Activated CD8-positive, alpha-beta memory T cell treated with anti-CD3 and anti-CD28 coated beads, Interleukin-2, amount 50 U/mL, for 4 hours (primary cell): ENCODE measurements around the gene SUMF2.
"Not testable (repeated sequence)": the region's sequence is repeated elsewhere in the genome, so short reads cannot be mapped to it uniquely, and the experiment has no call there.

Experiments
- DNase-seq: peaks from one replicate; pipeline ENCODE4 v3.0.0-alpha.2; 2020

The SUMF2 gene

GRCh38 chr7:56063882-56064625 is at the start of gene SUMF2:
TSS of gene SUMF2 (plus strand) at chr7:56064286. CDS start at chr7:56064312, 26 bp downstream.
- DNase-seq, result peak; percentile 88

DNA sequence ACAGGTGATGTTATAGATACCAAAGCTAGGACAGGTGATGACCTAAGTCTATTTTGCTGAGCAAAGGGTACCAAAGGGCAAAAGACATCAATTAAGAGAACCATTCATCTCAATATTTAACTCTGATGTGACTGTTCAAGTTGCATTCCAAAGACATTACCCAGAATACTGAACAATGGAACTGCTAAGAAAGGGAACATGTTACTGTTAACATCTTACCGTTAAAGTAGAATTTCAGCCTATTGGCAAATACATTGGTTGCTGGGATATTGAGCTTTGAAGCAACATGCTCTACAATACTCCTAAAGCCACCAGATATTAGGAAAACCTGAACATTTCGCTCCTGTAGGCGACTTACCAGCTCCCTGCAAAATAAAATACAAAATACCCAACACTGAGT is 47.1 kb upstream of the SUMF2 start:
- DNase-seq, result not testable (repeated sequence)

DNA sequence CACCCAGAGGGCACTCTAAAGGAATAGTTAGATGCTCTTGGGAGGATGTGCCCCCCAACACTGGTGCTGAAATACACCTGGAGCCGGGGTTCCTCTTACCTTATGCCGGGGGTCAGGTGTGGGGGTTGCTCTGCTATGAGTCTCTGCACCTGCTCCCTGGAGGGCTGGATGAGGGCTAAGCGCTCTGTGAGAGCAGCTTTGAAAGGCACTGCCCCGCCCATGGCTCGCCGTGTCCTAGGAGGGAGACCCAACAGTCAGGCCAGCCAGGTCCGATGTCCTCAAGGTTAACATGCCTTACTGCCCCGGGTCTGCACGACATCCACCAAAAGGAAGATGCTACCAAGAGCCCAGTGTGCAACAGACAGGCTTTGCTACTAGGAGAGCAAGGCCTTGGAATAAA is 44.6 kb upstream of the SUMF2 start:
- no peak for DNase-seq

GRCh38 chr7:56023500-56023899 is 40.6 kb upstream of the SUMF2 start:
- no peak for DNase-seq

DNA sequence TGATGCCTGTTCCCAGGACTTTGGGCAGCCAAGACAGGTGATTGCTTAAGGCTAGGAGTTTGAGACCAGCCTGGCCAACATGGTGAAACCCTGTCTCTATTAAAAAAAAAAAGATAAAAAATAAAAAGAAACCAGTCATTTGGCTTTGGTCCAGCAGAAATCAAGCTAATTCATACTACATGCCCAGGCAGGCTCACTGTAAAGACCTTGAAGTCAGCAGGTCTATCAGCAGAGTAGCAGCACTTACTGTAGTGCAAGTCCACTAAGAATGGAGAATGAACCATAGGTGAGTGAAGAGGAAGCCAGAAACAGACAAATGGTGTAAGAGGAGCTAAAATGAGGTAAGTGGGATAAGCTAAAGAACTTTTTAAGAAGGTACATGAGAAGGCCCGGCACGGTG is 37.5 kb upstream of the SUMF2 start:
- no peak for DNase-seq

DNA sequence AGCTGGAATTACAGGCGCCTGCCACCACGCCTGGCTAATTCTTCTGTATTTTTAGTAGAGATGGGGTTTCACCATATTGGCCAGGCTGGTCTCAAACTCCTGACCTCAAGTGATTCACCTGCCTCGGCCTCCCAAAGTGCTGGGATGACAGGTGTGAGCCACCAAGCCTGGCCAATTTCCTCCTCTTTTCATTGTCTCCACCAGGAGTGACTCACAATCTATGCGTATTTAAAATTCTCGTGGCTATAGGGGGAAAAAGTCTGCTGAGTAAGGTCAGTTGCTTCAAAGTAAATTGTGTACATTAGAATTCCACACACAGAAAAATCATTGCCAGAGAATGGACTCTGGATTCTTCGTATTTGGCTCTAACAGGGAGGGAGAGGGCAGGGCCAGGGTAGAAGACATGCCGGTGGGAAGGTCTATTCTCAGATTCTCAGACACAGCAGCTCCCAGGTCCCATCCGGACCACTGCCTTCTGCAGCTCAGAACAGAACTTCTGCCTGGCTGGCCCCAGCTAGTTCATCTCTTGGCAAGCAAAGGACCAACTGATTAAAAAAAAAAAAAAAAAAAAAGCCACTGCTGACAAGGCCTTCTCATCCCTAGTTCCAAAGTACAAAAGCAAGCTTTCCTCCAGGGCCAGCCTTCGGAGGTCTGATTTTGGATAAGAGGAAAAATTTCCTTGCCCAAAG is 35.0 kb upstream of the SUMF2 start:
- no peak for DNase-seq

GRCh38 chr7:56030340-56030739 is 33.7 kb upstream of the SUMF2 start:
- DNase-seq, result no peak

DNA sequence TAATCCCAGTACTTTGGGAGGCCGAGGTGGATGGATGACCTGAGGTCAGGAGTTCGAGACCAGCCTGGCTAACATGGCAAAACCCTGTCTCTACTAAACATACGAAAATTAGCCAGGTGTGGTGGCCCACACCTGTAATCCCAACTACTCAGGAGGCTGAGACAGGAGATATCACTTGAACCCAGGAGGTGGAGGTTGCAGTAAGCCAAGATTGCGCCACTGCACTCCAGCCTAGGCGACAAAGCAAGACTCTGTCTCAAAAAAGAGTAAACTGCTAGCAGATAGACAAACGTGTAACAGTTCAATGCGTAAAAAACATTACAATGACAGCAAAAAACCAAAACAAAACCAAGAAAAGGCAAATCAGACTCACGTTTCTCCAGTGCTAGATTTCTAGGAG is 32.5 kb upstream of the SUMF2 start:
- DNase-seq, result not testable (repeated sequence)

DNA sequence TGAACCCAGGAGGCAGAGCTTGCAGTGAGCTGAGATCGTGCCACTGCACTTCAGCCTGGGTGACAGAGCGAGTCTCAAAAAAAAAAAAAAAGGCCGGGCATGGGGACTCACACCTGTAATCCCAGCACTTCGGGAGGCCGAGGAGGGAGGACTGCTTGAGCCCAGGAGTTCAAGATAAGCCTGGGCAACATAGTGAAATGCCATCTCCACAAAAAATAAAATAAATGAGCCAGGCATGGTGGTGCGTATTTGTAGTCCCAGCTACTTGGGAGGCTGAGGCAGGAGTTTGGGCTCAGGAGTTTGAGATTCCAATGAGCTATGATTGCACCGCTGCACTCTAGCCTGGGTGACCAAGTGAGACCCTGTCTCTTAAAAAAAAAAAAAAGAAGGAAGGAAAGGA is 31.5 kb upstream of the SUMF2 start:
- not testable (repeated sequence) for DNase-seq

DNA sequence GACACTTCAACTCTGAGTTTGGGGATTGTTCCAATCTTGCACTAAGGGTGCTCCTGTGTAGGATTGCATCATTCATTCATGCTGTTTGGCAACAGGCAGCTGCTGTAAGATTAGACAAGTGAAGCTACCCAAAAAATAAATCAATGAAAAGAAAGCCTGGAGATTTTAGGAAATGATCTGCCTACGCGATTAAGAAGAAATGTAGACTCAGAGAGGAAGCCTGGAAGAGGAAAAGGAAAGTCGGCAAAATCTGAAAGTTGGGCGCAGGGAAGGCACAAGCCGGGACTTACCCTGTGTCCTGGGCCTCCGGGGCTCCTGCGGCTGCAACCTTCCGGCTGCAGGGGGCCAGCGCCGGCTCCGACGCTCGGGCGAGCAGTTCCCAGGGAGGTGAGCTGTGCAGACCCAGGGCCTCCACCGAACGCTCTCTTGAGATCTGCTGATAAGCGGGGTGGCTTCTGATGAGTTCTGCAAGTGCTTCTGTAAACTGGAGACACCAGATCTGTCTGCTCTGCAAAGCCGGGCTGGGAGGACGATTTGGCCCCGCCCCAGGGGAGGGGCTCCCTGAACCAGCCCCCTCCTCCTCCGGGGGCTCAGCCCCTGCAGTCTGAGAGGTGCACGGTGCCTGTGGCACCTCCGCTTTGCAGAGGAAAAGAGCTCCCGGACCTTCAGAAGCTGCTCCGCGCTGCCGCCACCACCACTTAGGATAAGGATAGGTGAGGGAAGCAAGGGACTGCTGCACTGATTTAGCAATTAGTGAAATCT is 30.2 kb upstream of the SUMF2 start:
- DNase-seq, result peak; percentile 76

DNA sequence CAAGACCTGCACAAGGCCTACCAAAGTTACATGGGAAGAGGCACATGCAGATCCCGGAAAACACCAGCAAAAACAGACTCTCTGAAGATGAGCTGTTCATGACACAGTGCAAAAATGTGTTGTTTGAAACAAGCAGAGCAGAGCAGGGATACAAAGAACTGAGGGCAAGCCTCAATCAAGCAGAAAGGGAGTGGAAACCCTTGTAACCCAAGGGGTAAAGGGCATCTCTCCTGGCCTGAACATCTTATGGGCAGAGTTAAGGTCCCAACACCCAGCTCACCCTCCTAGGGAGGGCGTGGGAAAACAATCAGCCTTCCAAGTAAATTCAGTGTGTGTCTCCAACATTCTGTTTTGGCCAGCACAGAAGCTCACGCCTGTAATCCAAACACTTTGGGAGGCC is 23.4 kb upstream of the SUMF2 start:
- DNase-seq, result no peak

- DNase-seq, result not testable (repeated sequence)
These were observed 18.3 kb upstream of the SUMF2 start for GRCh38 chr7:56045758-56046157.

GRCh38 chr7:56046721-56047445 is 17.2 kb upstream of the SUMF2 start:
- DNase-seq, result no peak

- not testable (repeated sequence) for DNase-seq
These were observed 16.5 kb upstream of the SUMF2 start for GRCh38 chr7:56047446-56048116.

GRCh38 chr7:56048245-56048644 is 15.8 kb upstream of the SUMF2 start:
- no peak for DNase-seq

GRCh38 chr7:56048763-56049162 is 15.3 kb upstream of the SUMF2 start:
- DNase-seq, result not testable (repeated sequence)

DNA sequence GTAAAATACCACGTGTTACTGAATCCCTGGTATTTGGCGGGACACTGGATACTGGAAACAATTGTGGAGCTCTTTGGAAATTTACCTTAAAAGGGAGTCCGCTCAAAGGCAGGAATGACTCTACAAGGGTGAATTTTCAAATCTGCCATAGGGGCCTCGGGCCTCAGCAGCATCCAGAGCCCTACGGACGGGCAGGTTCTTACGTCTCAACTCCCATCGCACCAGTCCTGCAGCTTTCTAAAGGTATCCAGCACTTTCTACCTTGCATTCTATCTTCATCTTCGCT is 13.1 kb upstream of the SUMF2 start:
- DNase-seq, result no peak

DNA sequence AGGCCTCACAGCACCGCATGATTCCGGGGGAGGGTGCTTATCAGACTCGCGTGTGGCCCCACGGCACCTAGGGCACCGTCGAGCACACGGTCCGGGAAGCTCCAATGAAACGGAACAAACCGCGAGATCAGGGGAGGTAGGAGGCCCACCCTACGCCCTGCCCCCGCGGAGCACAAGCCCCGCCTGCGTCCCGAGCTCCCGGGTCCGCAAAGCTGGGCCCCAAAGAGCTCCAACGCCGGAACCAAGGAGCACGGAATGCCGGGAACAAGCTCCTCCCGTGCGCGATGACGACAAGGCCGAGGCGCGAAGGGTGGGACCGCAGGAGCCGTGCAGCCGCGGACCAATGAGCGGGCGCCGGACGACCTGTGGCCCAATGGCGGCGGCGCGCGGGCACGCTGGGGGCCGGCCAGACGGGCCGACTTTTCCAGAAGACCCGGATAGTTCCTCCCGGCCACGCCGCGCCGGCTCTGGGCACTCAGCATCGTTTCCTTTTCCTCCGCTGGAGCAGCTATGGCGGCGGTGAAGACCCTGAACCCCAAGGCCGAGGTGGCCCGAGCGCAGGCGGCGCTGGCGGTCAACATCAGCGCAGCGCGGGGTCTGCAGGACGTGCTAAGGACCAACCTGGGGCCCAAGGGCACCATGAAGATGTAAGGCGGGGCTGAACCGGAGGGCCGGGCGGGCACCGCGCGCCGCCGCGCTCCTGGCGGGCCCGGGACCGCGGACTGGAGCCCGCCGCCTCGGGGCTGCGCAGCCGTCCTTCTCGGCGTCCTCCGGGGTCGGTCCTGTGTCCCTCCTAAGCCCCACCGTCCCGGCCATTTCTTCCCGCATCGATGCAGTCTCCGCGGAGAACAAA is 12.5 kb upstream of the SUMF2 start, which contains the start of the genes CCT6A and PSPH:
CCT6A (plus strand) TSS at position 427 of the 853 bp plus-strand sequence; CDS start at position 511, 84 bp downstream.
PSPH (minus strand) TSS at position 106 of the 853 bp plus-strand sequence. CDS start 30,232 bp downstream, outside the sequence.
- peak; percentile 93 for DNase-seq

DNA sequence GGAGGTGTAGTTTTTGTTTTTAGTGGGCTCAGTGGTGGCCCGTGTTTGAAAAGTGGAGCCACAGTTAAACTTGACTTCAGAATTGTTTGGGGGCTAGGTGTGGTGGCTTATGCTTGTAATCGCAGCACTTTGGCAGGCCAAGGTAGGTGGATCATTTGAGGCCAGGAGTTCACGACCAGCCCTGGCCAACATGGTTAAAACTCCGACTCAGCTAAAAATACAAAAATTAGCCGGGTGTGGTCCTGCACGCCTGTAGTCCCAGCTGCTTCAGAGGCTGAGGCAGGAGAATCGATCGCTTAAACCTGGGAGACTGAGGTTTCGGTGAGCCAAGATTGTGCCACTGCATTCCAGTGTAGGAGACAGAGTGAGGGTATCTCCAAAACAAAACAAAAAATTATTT is 10.7 kb upstream of the SUMF2 start:
- no peak for DNase-seq

- DNase-seq, result no peak
These were observed 10.1 kb upstream of the SUMF2 start for GRCh38 chr7:56053993-56054392.

DNA sequence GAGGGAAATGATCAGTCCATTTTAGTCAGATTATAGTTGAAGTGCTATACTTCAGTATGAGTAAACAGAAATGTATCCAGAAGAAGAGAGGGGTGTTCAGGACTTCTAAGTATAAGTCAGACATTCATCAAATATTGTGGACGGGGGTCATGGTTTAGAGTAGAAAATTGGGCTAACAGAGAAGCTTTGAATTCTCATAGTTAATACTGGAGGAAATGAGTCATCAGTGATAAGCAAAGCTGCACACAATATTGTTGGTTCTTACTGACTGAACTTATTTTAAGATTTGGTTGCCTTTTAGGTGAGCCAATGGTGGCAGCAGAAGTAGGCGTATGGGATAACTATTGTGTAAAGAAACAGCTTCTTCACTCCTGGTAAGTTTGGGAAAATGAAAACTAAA is 1.7 kb upstream of the SUMF2 start:
- DNase-seq, result no peak
